Mucosa of descending colon (tissue), 3 donors: ENCODE results near the gene LCLAT1. TPM values are rescaled to one million over a fixed set of nuclear protein-coding genes. Genes with fewer than 3 reads are reported as not detected.

Source experiments
- ATAC-seq: fragments of 200-7000 bp; cut with Tn5 transposase; one replicate; pipeline ENCODE4 v1.9.1; 2020; ENCODE audit warnings: mild to moderate bottlenecking, moderate library complexity
- DNase-seq, 3 donors: peaks; one replicate each; pipeline ENCODE4 v3.0.0-alpha.2; 2020
- H3K36me3 ChIP-seq: fragments of 200-600 bp; one replicate; pipeline ENCODE4 v1.8.0; 2021; ENCODE audit warnings: low read depth, mild to moderate bottlenecking
- H3K4me1 ChIP-seq: fragments of 200-600 bp; one replicate; pipeline ENCODE4 v1.8.0; 2021; ENCODE audit warnings: low read depth, mild to moderate bottlenecking
- H3K4me3 ChIP-seq: fragments of 200-600 bp; one replicate; pipeline ENCODE4 v1.8.0; 2021; ENCODE audit warnings: mild to moderate bottlenecking
- H3K9me3 ChIP-seq: fragments of 200-600 bp; one replicate; pipeline ENCODE4 v1.8.0; 2021; ENCODE audit warnings: mild to moderate bottlenecking
- CTCF ChIP-seq: fragments of 200-600 bp; IDR thresholded peaks from one replicate; pipeline ENCODE4 v1.8.0; 2022; ENCODE audit warnings: antibody characterized with exemption, mild to moderate bottlenecking
- intact Hi-C, 2 donors: fragments of 100-400 bp; cut with DNase I in 1 of 2; cut with micrococcal nuclease in 1 of 2; formaldehyde crosslinking; loops; one replicate each; pipeline versions ENCODE4 v1.11.0 to v1.11.1; 2022; cut with DNase I, micrococcal nuclease
- total RNA-seq, 3 donors: library from RNA; stranded (reverse); fragmentation: NEBNext Ultra II Directional in 2 of 3; extraction: Animal tissue kit (Norgen Biotek cat#: 25700) in 2 of 3; gene quantifications; one replicate each; pipeline versions ENCODE4 v1.2.1 to v1.2.4, GENCODE V29; 2021 to 2023
- donor health status: DM: no; HTN: no; CAD: no; lungs with moderate emphysema.
- donor health status: DM: no; HTN: no; CAD: no.
- donor health status: DM: no; HTN: yes; CAD: no.

LCLAT1 gene
- total RNA-seq, 3 donors from 2014 or later = 18.1 to 27.1 (median 22.2) TPM

GRCh38 chr2:30645745-30646119 is 198.7 kb downstream of the LCLAT1 start:
- ATAC-seq (no peak), DNase-seq (no peak)
- Histone ChIP-seq H3K4me1 (peaks cover 9% of the 10 kb centered on the region), H3K9me3 (no peaks in the 10 kb centered on the region), H3K4me3 (no peak overlapping the region), H3K36me3 (no peaks in the 10 kb centered on the region)
- TF ChIP-seq CTCF = no peak
- intact Hi-C loops = no loop called here

- DNase-seq (no peak), ATAC-seq (peak; percentile 66)
- no peak overlapping the region for H3K4me3 ChIP-seq
- H3K9me3 ChIP-seq = no peaks in the 10 kb centered on the region
- no peaks in the 10 kb centered on the region for H3K36me3 ChIP-seq
- intact Hi-C loops = no loop called here
- H3K4me1 ChIP-seq = no peaks in the 10 kb centered on the region
- no peak for TF ChIP-seq CTCF
These were observed 200.9 kb downstream of the LCLAT1 start for GRCh38 chr2:30647752-30648457.

- Histone ChIP-seq H3K36me3 (no peaks in the 10 kb centered on the region), H3K4me1 (no peaks in the 10 kb centered on the region), H3K9me3 (no peaks in the 10 kb centered on the region), H3K4me3 (no peak overlapping the region)
- no peak for DNase-seq
- intact Hi-C loops = no loop called here
- ATAC-seq = peak; percentile 12
- no peak for TF ChIP-seq CTCF
These were observed 202.2 kb downstream of the LCLAT1 start for GRCh38 chr2:30649278-30649677.

DNA sequence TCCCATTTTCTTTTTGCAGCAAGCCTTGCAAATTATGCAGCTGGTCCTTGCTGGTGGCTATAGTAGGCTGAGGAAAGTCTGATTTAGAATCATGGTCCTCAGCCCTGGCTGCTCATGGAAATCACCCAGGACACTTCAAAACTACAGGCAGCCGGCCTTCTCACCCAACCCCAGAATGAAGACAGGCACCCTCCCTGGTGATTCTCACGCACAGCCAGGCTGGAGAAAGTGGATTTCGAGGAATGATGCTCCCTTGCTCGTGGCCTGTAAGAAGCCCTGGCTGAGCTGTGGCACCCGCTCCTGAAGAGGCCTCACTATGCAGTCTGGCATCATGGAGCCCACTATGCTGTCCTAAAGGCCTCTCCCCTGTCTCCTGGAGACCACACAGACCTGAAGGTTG is 202.8 kb downstream of the LCLAT1 start:
- no peaks in the 10 kb centered on the region for H3K4me1 ChIP-seq
- H3K36me3 ChIP-seq = no peaks in the 10 kb centered on the region
- DNase-seq (no peak), ATAC-seq (no peak)
- intact Hi-C loops = no loop called here
- H3K4me3 ChIP-seq = no peak overlapping the region
- TF ChIP-seq CTCF = no peak
- no peaks in the 10 kb centered on the region for H3K9me3 ChIP-seq

DNA sequence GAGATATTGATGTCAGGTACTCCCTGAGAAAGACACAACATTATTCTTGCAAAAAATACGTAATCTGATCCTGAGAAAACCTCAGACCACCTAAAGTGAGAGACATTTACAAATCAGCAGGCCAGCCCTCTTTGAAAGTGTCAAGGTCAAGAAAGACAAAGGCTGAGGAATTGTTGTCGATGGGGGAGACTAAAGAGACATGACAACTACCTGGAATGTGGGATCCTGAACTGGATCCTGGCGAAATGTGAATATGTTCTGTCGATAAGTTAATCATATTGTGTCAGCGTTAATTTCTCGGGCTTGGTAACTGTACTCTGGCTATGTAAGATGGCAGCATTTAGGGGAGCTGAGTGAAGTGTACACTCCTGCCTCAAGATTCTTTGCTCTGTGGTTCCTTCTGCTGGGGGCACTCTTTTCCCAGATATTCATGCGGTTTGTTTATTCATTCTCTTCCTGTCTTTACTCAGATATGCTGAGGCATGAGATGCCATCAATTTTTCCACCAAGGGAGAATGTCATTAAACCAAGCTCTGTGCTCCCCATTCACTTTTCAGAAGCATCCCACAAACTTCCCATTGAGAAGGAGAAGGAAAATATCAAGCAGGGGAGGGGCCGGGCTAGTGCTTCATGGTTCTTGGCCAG is 205.3 kb downstream of the LCLAT1 start:
- no peak for DNase-seq
- H3K4me1 ChIP-seq = no peaks in the 10 kb centered on the region
- no peaks in the 10 kb centered on the region for H3K9me3 ChIP-seq
- H3K36me3 ChIP-seq = no peaks in the 10 kb centered on the region
- intact Hi-C loops = no loop called here
- no peak for TF ChIP-seq CTCF
- no peak for ATAC-seq
- no peak overlapping the region for H3K4me3 ChIP-seq
